Mesenchymal stem cell (in vitro differentiated cells and primary cell): ENCODE results near the gene SLC15A5.

Experiments used
- DNase-seq: peaks from one replicate; pipeline ENCODE4 v3.0.0-alpha.2; 2013
- H2AFZ ChIP-seq: one replicate; pipeline ENCODE4 v1.6.1; 2013; ENCODE audit warnings: low read depth, mild to moderate bottlenecking, control low read depth, inconsistent platforms, low read length, moderate library complexity
- H2AK5ac ChIP-seq: 2 replicates; pipeline ENCODE4 v1.6.1; 2013; ENCODE audit warnings: low read length, moderate library complexity, mild to moderate bottlenecking, inconsistent platforms; ENCODE audit not compliant: severe bottlenecking
- H2BK120ac ChIP-seq: one replicate; pipeline ENCODE4 v1.6.1; 2013; ENCODE audit warnings: low read depth, mild to moderate bottlenecking, inconsistent platforms, low read length, moderate library complexity
- H2BK12ac ChIP-seq, 2 experiments: one replicate each; pipeline ENCODE4 v1.6.1; 2013; ENCODE audit warnings: inconsistent platforms in 2 of 2, low read length in 2 of 2, mild to moderate bottlenecking in 2 of 2, moderate library complexity in 2 of 2, control low read depth in 1 of 2
- H2BK15ac ChIP-seq: one replicate; pipeline ENCODE4 v1.6.1; 2013; ENCODE audit warnings: mild to moderate bottlenecking, low read depth, inconsistent platforms; ENCODE audit not compliant: poor library complexity, severe bottlenecking
- H2BK5ac ChIP-seq: 2 replicates; pipeline ENCODE4 v1.6.1; 2013; ENCODE audit warnings: low read depth, mild to moderate bottlenecking, low read length, control low read depth, inconsistent platforms; ENCODE audit not compliant: poor library complexity, severe bottlenecking
- H3K14ac ChIP-seq, 2 experiments: one replicate each; pipeline ENCODE4 v1.6.1; 2013; ENCODE audit warnings: inconsistent platforms in 2 of 2, low read length in 2 of 2, control low read depth in 1 of 2, mild to moderate bottlenecking in 1 of 2, moderate library complexity in 1 of 2
- H3K18ac ChIP-seq, 2 experiments: one replicate each; pipeline ENCODE4 v1.6.1; 2013; ENCODE audit warnings: inconsistent platforms in 2 of 2, low read length in 2 of 2, control low read depth in 1 of 2, low read depth in 1 of 2, mild to moderate bottlenecking in 1 of 2
- H3K23ac ChIP-seq, 2 experiments: one replicate each; pipeline ENCODE4 v1.6.1; 2013; ENCODE audit warnings: inconsistent platforms in 2 of 2, low read length in 2 of 2, mild to moderate bottlenecking in 2 of 2, moderate library complexity in 2 of 2, control low read depth in 1 of 2
- H3K27ac ChIP-seq: 2 replicates; pipeline ENCODE4 v1.5.1; 2013; ENCODE audit warnings: mild to moderate bottlenecking, moderate library complexity, low read length, control low read depth, inconsistent platforms; ENCODE audit not compliant: poor library complexity, severe bottlenecking
- H3K27me3 ChIP-seq, 2 experiments: 2 replicates each; pipeline versions ENCODE4 v1.6.1 to v1.7.0; 2013; ENCODE audit warnings: low read length in 2 of 2, mild to moderate bottlenecking in 2 of 2, moderate library complexity in 2 of 2, control low read depth in 1 of 2, inconsistent platforms in 1 of 2; ENCODE audit not compliant: control insufficient read depth in 1 of 2, insufficient read depth in 1 of 2
- H3K36me3 ChIP-seq, 2 experiments: 2 replicates each; pipeline versions ENCODE4 v1.6.1 to v1.7.0; 2013; ENCODE audit warnings: low read length in 2 of 2, control low read depth in 1 of 2, inconsistent platforms in 1 of 2, low read depth in 1 of 2, mild to moderate bottlenecking in 1 of 2; ENCODE audit not compliant: insufficient read depth in 2 of 2, control insufficient read depth in 1 of 2
- H3K4ac ChIP-seq, 2 experiments: one replicate each; pipeline ENCODE4 v1.6.1; 2013; ENCODE audit warnings: inconsistent platforms in 2 of 2, low read length in 2 of 2, mild to moderate bottlenecking in 2 of 2, moderate library complexity in 2 of 2, control low read depth in 1 of 2, low read depth in 1 of 2
- H3K4me1 ChIP-seq: 2 replicates; pipeline ENCODE4 v1.6.1; 2013; ENCODE audit warnings: low read depth, low read length, control low read depth; ENCODE audit not compliant: control insufficient read depth, insufficient read depth
- H3K4me2 ChIP-seq: 2 replicates; pipeline ENCODE4 v1.6.1; 2013; ENCODE audit warnings: low read length, mild to moderate bottlenecking, inconsistent platforms; ENCODE audit not compliant: poor library complexity, severe bottlenecking
- H3K4me3 ChIP-seq, 2 experiments: 2 replicates each; pipeline versions ENCODE4 v1.5.1 to v1.7.0; 2013; ENCODE audit warnings: low read length in 2 of 2, mild to moderate bottlenecking in 2 of 2, control low read depth in 1 of 2, low read depth in 1 of 2; ENCODE audit not compliant: insufficient read depth in 1 of 2
- H3K79me1 ChIP-seq: replicated peaks from 2 replicates; pipeline ENCODE4 v1.6.1; 2013; ENCODE audit warnings: mild to moderate bottlenecking, control low read depth, low read length, inconsistent platforms; ENCODE audit not compliant: poor library complexity, severe bottlenecking
- H3K9ac ChIP-seq: 2 replicates; pipeline ENCODE4 v1.7.0; 2013; ENCODE audit warnings: mild to moderate bottlenecking, low read length, moderate library complexity
- H3K9me3 ChIP-seq: 2 replicates; pipeline ENCODE4 v1.7.0; 2013; ENCODE audit warnings: mild to moderate bottlenecking, low read length; ENCODE audit not compliant: control insufficient read depth
- H4K8ac ChIP-seq: one replicate; pipeline ENCODE4 v1.6.1; 2013; ENCODE audit warnings: inconsistent platforms, mild to moderate bottlenecking, low read length, moderate library complexity
- H4K91ac ChIP-seq: one replicate; pipeline ENCODE4 v1.6.1; 2013; ENCODE audit warnings: mild to moderate bottlenecking, low read length, inconsistent platforms
- WGBS: methylation state at CpG from one replicate; pipeline ENCODE4 v1.1.7; 2013; ENCODE audit warnings: mixed read lengths; 5-methylcytosine and 5-hydroxymethylcytosine counted together

The SLC15A5 gene

DNA sequence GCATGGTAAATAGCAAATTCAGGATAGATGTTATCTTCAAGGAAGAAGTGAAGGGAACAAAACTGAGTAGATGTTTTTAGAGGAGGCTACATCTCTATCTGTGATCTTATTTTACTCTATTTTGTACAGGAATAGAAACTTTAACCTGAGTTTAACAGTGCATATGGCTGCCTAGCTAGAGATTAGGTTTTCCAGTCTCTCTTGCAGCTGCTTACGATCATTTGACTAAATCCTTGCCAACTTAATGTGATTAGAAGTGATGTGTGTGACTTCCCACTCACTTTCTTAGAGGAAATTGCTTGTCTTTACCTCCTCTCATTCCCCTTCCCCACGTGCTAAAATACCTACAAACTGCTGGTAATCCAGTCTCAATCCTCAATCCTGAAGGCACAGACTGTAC lies 26.5 kb upstream of the SLC15A5 start:
- peaks cover 9% of the 10 kb centered on the region for H3K9me3 ChIP-seq
- 40% methylated on average over 2 of the region's 2 CpGs for WGBS

GRCh38 chr12:16300736-16301135 lies 23.3 kb upstream of the SLC15A5 start:
- Histone ChIP-seq H2BK120ac (no peak overlapping the region), H3K27ac (no peak overlapping the region), H3K14ac (no peak overlapping the region), H3K23ac (no peak overlapping the region), H2BK12ac (no peak overlapping the region), H3K4ac (no peak overlapping the region), H3K27me3 (no peaks in the 10 kb centered on the region), H2AFZ (no peak overlapping the region), H3K9ac (no peak overlapping the region), H3K36me3 (no peaks in the 10 kb centered on the region), H3K4me2 (no peak overlapping the region), H2AK5ac (no peak overlapping the region), H4K91ac (no peak overlapping the region), H3K9me3 (no peaks in the 10 kb centered on the region), H2BK5ac (no peak overlapping the region), H2BK15ac (no peak overlapping the region), H3K4me1 (no peaks in the 10 kb centered on the region), H3K18ac (no peak overlapping the region), H4K8ac (no peak overlapping the region), H3K79me1 (no peaks in the 10 kb centered on the region), H3K4me3 (no peak overlapping the region)
- no CpG with 5 or more reads among the region's 7 CpGs for WGBS
- no peak for DNase-seq

More for the DNA sequence above, 26.5 kb upstream of the SLC15A5 start:
- Histone ChIP-seq H3K4me2 (no peak overlapping the region), H2AFZ (no peak overlapping the region), H3K27ac (no peak overlapping the region), H4K91ac (no peak overlapping the region), H2BK5ac (no peak overlapping the region), H3K18ac (no peak overlapping the region), H4K8ac (no peak overlapping the region), H3K9ac (no peak overlapping the region), H2BK15ac (no peak overlapping the region), H2BK12ac (no peak overlapping the region), H3K27me3 (no peaks in the 10 kb centered on the region), H3K79me1 (no peaks in the 10 kb centered on the region), H2AK5ac (no peak overlapping the region), H3K4ac (no peak overlapping the region), H3K4me1 (no peaks in the 10 kb centered on the region), H3K14ac (no peak overlapping the region), H3K23ac (no peak overlapping the region), H3K4me3 (no peak overlapping the region), H2BK120ac (no peak overlapping the region), H3K36me3 (no peaks in the 10 kb centered on the region)
- no peak for DNase-seq

DNA sequence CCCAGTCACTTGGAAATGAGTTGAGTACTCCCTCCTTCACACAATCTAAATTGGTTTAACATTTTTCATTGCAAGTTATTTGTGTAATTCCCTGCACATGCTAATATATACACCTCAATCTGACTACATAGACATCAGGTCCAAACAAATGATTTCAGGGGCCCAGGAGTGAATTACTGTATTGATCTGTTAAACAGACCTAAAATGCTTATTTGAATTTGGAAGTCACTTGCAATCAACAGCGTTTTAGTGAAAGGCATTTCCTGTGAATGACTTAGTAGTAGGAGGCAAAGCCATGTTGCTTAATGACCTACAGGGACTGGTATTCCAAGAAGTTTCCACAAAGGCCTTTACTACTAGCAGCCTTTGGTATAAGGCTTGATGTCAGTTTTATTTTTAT lies 22.6 kb upstream of the SLC15A5 start:
- H3K4me1 ChIP-seq: no peaks in the 10 kb centered on the region
- peak overlapping the region in 1 of 2 experiments; percentile 6 for H3K4me3 ChIP-seq
- H3K36me3 ChIP-seq: no peaks in the 10 kb centered on the region
- no peak for DNase-seq
- H3K9me3 ChIP-seq: no peaks in the 10 kb centered on the region
- H2BK120ac ChIP-seq: no peak overlapping the region
- no peak overlapping the region for H4K8ac ChIP-seq
- no peak overlapping the region for H3K27ac ChIP-seq
- no peak overlapping the region for H2AK5ac ChIP-seq
- H3K9ac ChIP-seq: peak overlapping the region; percentile 31
- no peaks in the 10 kb centered on the region for H3K79me1 ChIP-seq
- no peaks in the 10 kb centered on the region for H3K27me3 ChIP-seq
- H3K14ac ChIP-seq: no peak overlapping the region
- WGBS: 17% methylated on average over 1 of the region's 1 CpG
- no peak overlapping the region for H2BK5ac ChIP-seq
- no peak overlapping the region for H4K91ac ChIP-seq
- no peak overlapping the region for H3K4ac ChIP-seq
- H2BK15ac ChIP-seq: no peak overlapping the region
- H3K23ac ChIP-seq: no peak overlapping the region
- H2BK12ac ChIP-seq: no peak overlapping the region
- H2AFZ ChIP-seq: no peak overlapping the region
- no peak overlapping the region for H3K18ac ChIP-seq
- H3K4me2 ChIP-seq: no peak overlapping the region

DNA sequence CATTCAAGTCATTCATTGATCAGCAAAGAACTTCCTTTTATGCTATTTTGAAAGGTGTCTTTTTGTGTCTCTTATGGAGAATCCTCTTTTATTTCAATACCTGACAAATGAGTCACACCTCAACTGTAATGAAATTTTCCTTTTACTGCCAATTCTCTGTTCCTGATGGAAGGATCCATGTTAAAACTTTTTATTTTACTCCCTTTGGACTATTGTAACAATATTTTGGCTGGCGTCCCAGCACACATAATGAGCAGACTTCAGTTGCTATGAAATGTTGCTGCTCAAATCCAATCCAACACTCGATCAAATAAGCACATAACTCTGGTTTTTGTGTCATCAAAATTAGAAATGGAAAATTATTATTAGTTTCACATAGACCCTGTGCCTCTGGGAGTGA lies 21.9 kb upstream of the SLC15A5 start:
- DNase-seq: no peak
- Histone ChIP-seq H2BK5ac (no peak overlapping the region), H3K4me2 (no peak overlapping the region), H3K79me1 (no peaks in the 10 kb centered on the region), H3K23ac (no peak overlapping the region), H3K4me3 (peak overlapping the region in 1 of 2 experiments; percentile 6), H2BK15ac (no peak overlapping the region), H3K4me1 (no peaks in the 10 kb centered on the region), H3K27ac (no peak overlapping the region), H3K4ac (no peak overlapping the region), H4K8ac (no peak overlapping the region), H3K14ac (no peak overlapping the region), H2BK120ac (no peak overlapping the region), H2AK5ac (no peak overlapping the region), H3K18ac (no peak overlapping the region), H2BK12ac (no peak overlapping the region), H4K91ac (no peak overlapping the region), H2AFZ (no peak overlapping the region), H3K9ac (peak overlapping the region; percentile 31), H3K9me3 (no peaks in the 10 kb centered on the region), H3K36me3 (no peaks in the 10 kb centered on the region), H3K27me3 (no peaks in the 10 kb centered on the region)
- WGBS: no CpG with 5 or more reads among the region's 2 CpGs
